MCF 10A (cell line): ENCODE results near the gene PCDHGB3. TPM values are rescaled to one million over a fixed set of nuclear protein-coding genes. Genes with fewer than 3 reads are reported as not detected.
"Not testable (repeated sequence)": the region's sequence is repeated elsewhere in the genome, so short reads cannot be mapped to it uniquely, and the experiment has no call there.

Experiments used
- BruUV-seq: library from RNA; stranded (reverse); fragments of 400-500 nt; replicated peaks from 2 replicates; lab custom pipeline; 2021; lab: Mats Ljungman, UMichigan
- CTCF ChIA-PET: fragments of 300-600 bp; sonication (Branson Sonifier 250); formaldehyde crosslinking; extraction: SDS; loops from one replicate; lab custom pipeline; 2021; ENCODE audit warnings: antibody characterized with exemption, inconsistent platforms; lab: Yijun Ruan, JAX
- POLR2A ChIA-PET: fragments of 300-600, 350-650 bp; sonication (Branson Sonifier 250); formaldehyde crosslinking; extraction: SDS; loops from one replicate; lab custom pipeline; 2020; ENCODE audit warnings: antibody characterized with exemption, inconsistent platforms; lab: Yijun Ruan, JAX
- DNase-seq: peaks from one replicate; pipeline ENCODE4 v3.0.0-alpha.2; 2018; ENCODE audit not compliant: unreplicated experiment
- H3K27ac Mint-ChIP-seq: one replicate; pipeline ENCODE4 v1.8.0; 2022; ENCODE audit warnings: mild to moderate bottlenecking, low read depth, mixed read lengths; ENCODE audit not compliant: unreplicated experiment
- H3K27me3 Mint-ChIP-seq: one replicate; pipeline ENCODE4 v1.8.0; 2022; ENCODE audit warnings: mixed read lengths; ENCODE audit not compliant: insufficient read depth, unreplicated experiment
- H3K36me3 Mint-ChIP-seq: one replicate; pipeline ENCODE4 v1.8.0; 2022; ENCODE audit warnings: mild to moderate bottlenecking, moderate library complexity, mixed read lengths; ENCODE audit not compliant: insufficient read depth, unreplicated experiment
- H3K4me1 Mint-ChIP-seq: one replicate; pipeline ENCODE4 v1.8.0; 2022; ENCODE audit warnings: mixed read lengths; ENCODE audit not compliant: insufficient read depth, unreplicated experiment
- H3K4me3 Mint-ChIP-seq: one replicate; pipeline ENCODE4 v1.8.0; 2022; ENCODE audit warnings: mild to moderate bottlenecking, moderate library complexity, mixed read lengths; ENCODE audit not compliant: unreplicated experiment
- H3K9me3 Mint-ChIP-seq: one replicate; pipeline ENCODE4 v1.8.0; 2022; ENCODE audit warnings: mixed read lengths; ENCODE audit not compliant: unreplicated experiment
- CTCF ChIP-seq: fragments of 200-600 bp; IDR thresholded peaks from one replicate; pipeline ENCODE4 v1.8.0; 2022; ENCODE audit warnings: antibody characterized with exemption, mild to moderate bottlenecking; ENCODE audit not compliant: unreplicated experiment
- intact Hi-C: fragments of 100-400 bp; cut with micrococcal nuclease; formaldehyde crosslinking; loops from 2 replicates; pipeline ENCODE4 v1.14.1; 2022
- total RNA-seq: library from RNA; stranded (reverse); gene quantifications from 2 replicates; pipeline ENCODE4 v1.2.3, GENCODE V29; 2022

Gene PCDHGB3
- total RNA-seq, 1 experiment from 2014 or later = 0.33 TPM

GRCh38 chr5:141393267-141393666 lies 23.2 kb downstream of the PCDHGB3 start:
- no peak for TF ChIP-seq CTCF
- no peak overlapping the region for H3K27ac Mint-ChIP-seq
- no peaks in the 10 kb centered on the region for H3K4me1 Mint-ChIP-seq
- BruUV-seq = no TSS peak
- ChIA-PET POLR2A (no interaction called here), CTCF (interaction anchor here (0.6 to 2.5 kb wide), 7 partner anchors 13 to 174 kb away, joined by 3 to 14 read pairs (median 3); partner anchors contain the start of gene PCDHGA5)
- H3K36me3 Mint-ChIP-seq = no peaks in the 10 kb centered on the region
- intact Hi-C loops = no loop called here
- H3K9me3 Mint-ChIP-seq = peaks cover 34% of the 10 kb centered on the region
- no peak overlapping the region for H3K4me3 Mint-ChIP-seq
- no peaks in the 10 kb centered on the region for H3K27me3 Mint-ChIP-seq
- no peak for DNase-seq

- H3K4me3 Mint-ChIP-seq, POLR2A ChIA-PET, H3K27me3 Mint-ChIP-seq, intact Hi-C loops, H3K36me3 Mint-ChIP-seq, BruUV-seq, DNase-seq, H3K4me1 Mint-ChIP-seq, H3K27ac Mint-ChIP-seq: not testable (repeated sequence)
- CTCF ChIA-PET = interaction anchor here (0.6 to 3.7 kb wide), 4 partner anchors 128 to 170 kb away, joined by 3 to 32 read pairs (median 12); no protein-coding TSS in a partner anchor
- peaks cover 29% of the 10 kb centered on the region for H3K9me3 Mint-ChIP-seq
Observed at GRCh38 chr5:141394401-141395187, 24.6 kb downstream of the PCDHGB3 start.

GRCh38 chr5:141397756-141398551 lies 27.9 kb downstream of the PCDHGB3 start, which contains the start of gene PCDHGB5:
Gene PCDHGB5 (plus strand): TSS chr5:141397947. CDS start chr5:141398128, 181 bp downstream.
- BruUV-seq = TSS peak; percentile 58
- peaks cover 36% of the 10 kb centered on the region for H3K9me3 Mint-ChIP-seq

More at GRCh38 chr5:141397756-141398551, 27.9 kb downstream of the PCDHGB3 start, which contains the start of gene PCDHGB5:
- ChIA-PET CTCF (interaction anchor here (0.6 to 3.7 kb wide), 17 partner anchors 8 to 206 kb away, joined by 3 to 32 read pairs (median 3); partner anchors contain the start of genes PCDHB14 and PCDHGC3), POLR2A (interaction anchor here (0.6 to 1.5 kb wide), 5 partner anchors 163 to 435 kb away, joined by 3 to 6 read pairs (median 3); partner anchors contain the start of gene PCDHB14)
- peak; percentile 56 for TF ChIP-seq CTCF
- H3K27ac Mint-ChIP-seq = peak within 1 kb of the TSS; percentile 70
- H3K4me1 Mint-ChIP-seq, H3K36me3 Mint-ChIP-seq, intact Hi-C loops, DNase-seq, H3K27me3 Mint-ChIP-seq: not testable (repeated sequence)
- H3K4me3 Mint-ChIP-seq = peak within 1 kb of the TSS; percentile 57
